NOMO-1 (cell line): ENCODE results near the gene CCNF.

Experiments used
- DNase-seq, 2 experiments: peaks; one replicate each; lab custom pipeline; 2025; ENCODE audit not compliant: unreplicated experiment in 2 of 2; lab: John Stamatoyannopoulos, UW

The CCNF gene

GRCh38 chr16:2456551-2457153 lies 27.4 kb downstream of the CCNF start:
- DNase-seq = no peak

- DNase-seq = no peak
These were observed 28.0 kb downstream of the CCNF start for GRCh38 chr16:2457267-2457666.

- DNase-seq = no peak
These were observed 28.7 kb downstream of the CCNF start for GRCh38 chr16:2457946-2458345.

- DNase-seq = no peak
These were observed 29.8 kb downstream of the CCNF start for GRCh38 chr16:2458887-2459646.

- DNase-seq = peak; percentile 95 to 97
These were observed 30.6 kb downstream of the CCNF start, which contains the start of gene TEDC2 for GRCh38 chr16:2459647-2460390. Gene TEDC2, plus strand, starts transcription at chr16:2460109. Its CDS starts 36 bp downstream, at chr16:2460145.

GRCh38 chr16:2460391-2460713 lies 31.1 kb downstream of the CCNF start:
- DNase-seq = no peak

- no peak for DNase-seq
These were observed 31.7 kb downstream of the CCNF start for GRCh38 chr16:2460916-2461315.

GRCh38 chr16:2462031-2462866 lies 33.0 kb downstream of the CCNF start:
- DNase-seq = no peak

GRCh38 chr16:2464333-2464732 lies 35.1 kb downstream of the CCNF start:
- DNase-seq = no peak

- DNase-seq = peak in 1 of 2 experiments; percentile 10
These were observed 36.6 kb downstream of the CCNF start for GRCh38 chr16:2465653-2466415.

GRCh38 chr16:2466667-2467527 lies 37.6 kb downstream of the CCNF start:
- DNase-seq = no peak

- DNase-seq = peak in 1 of 2 experiments; percentile 28
These were observed 38.4 kb downstream of the CCNF start for GRCh38 chr16:2467528-2468232.

- peak in 1 of 2 experiments; percentile 12 for DNase-seq
These were observed 39.0 kb downstream of the CCNF start for GRCh38 chr16:2468233-2468724.

GRCh38 chr16:2468725-2469398 lies 39.6 kb downstream of the CCNF start:
- DNase-seq = no peak

- DNase-seq = no peak
These were observed 40.4 kb downstream of the CCNF start for GRCh38 chr16:2469399-2470233.

GRCh38 chr16:2470234-2470601 lies 41.0 kb downstream of the CCNF start:
- no peak for DNase-seq

- DNase-seq = no peak
These were observed 41.4 kb downstream of the CCNF start for GRCh38 chr16:2470603-2471015.
